Keratinocyte (primary cell): Measurements from ENCODE around the gene KCNK16. TPM values are rescaled to one million over a fixed set of nuclear protein-coding genes. Genes with fewer than 3 reads are reported as not detected.

Source experiments
- DNase-seq: peaks from one replicate; pipeline ENCODE4 v3.0.0-alpha.2; 2011; ENCODE audit warnings: low read depth, missing footprints, low spot score
- FAIRE-seq: peaks from 2 replicates; lab custom pipeline; 2011; peaks lifted over from hg19 to GRCh38; lab: Jason Lieb, UNC
- H2AFZ ChIP-seq: 2 replicates; pipeline ENCODE4 v1.6.0; 2012; ENCODE audit warnings: low read length, control low read depth, inconsistent platforms; ENCODE audit not compliant: control insufficient read depth
- H3K27ac ChIP-seq: 2 replicates; pipeline ENCODE4 v1.5.1; 2011; ENCODE audit warnings: low read length; ENCODE audit not compliant: control insufficient read depth, insufficient read depth
- H3K27me3 ChIP-seq: 3 replicates; pipeline ENCODE4 v1.6.0; 2011; ENCODE audit warnings: low read length; ENCODE audit not compliant: control insufficient read depth, insufficient read depth; ENCODE audit errors: extremely low read depth
- H3K36me3 ChIP-seq, 2 experiments: 2 replicates in 1 of 2; 3 replicates in 1 of 2; pipeline ENCODE4 v1.5.1; 2011; ENCODE audit warnings: low read length in 2 of 2, mild to moderate bottlenecking in 1 of 2; ENCODE audit not compliant: control insufficient read depth in 2 of 2, insufficient read depth in 2 of 2; ENCODE audit errors: extremely low read depth in 1 of 2
- H3K4me1 ChIP-seq: 3 replicates; pipeline ENCODE4 v1.5.1; 2011; ENCODE audit warnings: low read length; ENCODE audit not compliant: control insufficient read depth, insufficient read depth; ENCODE audit errors: extremely low read depth
- H3K4me2 ChIP-seq: 3 replicates; pipeline ENCODE4 v1.6.0; 2011; ENCODE audit warnings: low read depth, low read length; ENCODE audit not compliant: control insufficient read depth, insufficient read depth; ENCODE audit errors: extremely low read depth
- H3K4me3 ChIP-seq, 3 experiments: fragments of 200-600 bp in 1 of 3; sonication (generic) in 1 of 3; 2 replicates in 2 of 3; 3 replicates in 1 of 3; pipeline ENCODE4 v1.5.1; 2011 to 2016; ENCODE audit warnings: low read length in 3 of 3, mild to moderate bottlenecking in 3 of 3, control low read depth in 2 of 3, inconsistent platforms in 1 of 3, low read depth in 1 of 3, mixed read lengths in 1 of 3, mixed run types in 1 of 3, moderate library complexity in 1 of 3; ENCODE audit not compliant: control insufficient read depth in 2 of 3, insufficient read depth in 2 of 3; ENCODE audit errors: extremely low read depth in 1 of 3
- H3K79me2 ChIP-seq: 2 replicates; pipeline ENCODE4 v1.6.0; 2012; ENCODE audit warnings: low read length; ENCODE audit not compliant: control insufficient read depth, insufficient read depth
- H3K9ac ChIP-seq: 3 replicates; pipeline ENCODE4 v1.6.0; 2011; ENCODE audit warnings: low read length; ENCODE audit not compliant: control insufficient read depth, insufficient read depth; ENCODE audit errors: extremely low read depth
- H3K9me1 ChIP-seq: 3 replicates; pipeline ENCODE4 v1.6.0; 2011; ENCODE audit warnings: low read length; ENCODE audit not compliant: control insufficient read depth, insufficient read depth; ENCODE audit errors: extremely low read depth
- H3K9me3 ChIP-seq: 2 replicates; pipeline ENCODE4 v1.5.1; 2012; ENCODE audit warnings: low read depth, low read length; ENCODE audit not compliant: control insufficient read depth
- H4K20me1 ChIP-seq: 3 replicates; pipeline ENCODE4 v1.6.0; 2011; ENCODE audit warnings: low read length; ENCODE audit not compliant: control insufficient read depth, insufficient read depth; ENCODE audit errors: extremely low read depth
- EZH2 ChIP-seq: IDR thresholded peaks from one replicate; pipeline ENCODE4 v1.6.1; 2012; ENCODE audit warnings: inconsistent platforms, mild to moderate bottlenecking, low read length, moderate library complexity
- dilution Hi-C: fragments of 300-500 bp; cut with MboI; formaldehyde crosslinking; loops from one replicate; pipeline ENCODE4 v1.7.0; 2020; ENCODE audit warnings: low sequenced_read_pairs; ENCODE audit not compliant: extremely low pct_ligation_motif_present
- polyA plus RNA-seq, 5 experiments: library from polyadenylated mRNA; depleted of rRNA in 3 of 5; stranded (reverse) in 3 of 5; stranded (forward) in 1 of 5; unstranded in 1 of 5; fragments of >200 nt; gene quantifications; 1 replicate in 1 of 5; 2 replicates in 3 of 5; 3 replicates in 1 of 5; pipeline versions ENCODE4 v1.2.1 to v1.2.3, GENCODE V29; 2011 to 2012; ENCODE audit warnings: missing spikeins in 2 of 5, low read depth in 1 of 5, low replicate concordance in 1 of 5
- TF ChIP-seq, protein P1 (sequence below), 3 experiments: IDR thresholded peaks in 1 of 3; conservative IDR thresholded peaks in 1 of 3; optimal IDR thresholded peaks in 1 of 3; 2 replicates in 2 of 3; 3 replicates in 1 of 3; pipeline versions ENCODE3 to v1.5.1; 2011; ENCODE audit warnings: low read length in 3 of 3, mild to moderate bottlenecking in 3 of 3, moderate library complexity in 2 of 3, control low read depth in 1 of 3, inconsistent platforms in 1 of 3; ENCODE audit not compliant: insufficient read depth in 2 of 3; ENCODE audit errors: extremely low read depth in 1 of 3

Gene KCNK16
- polyA plus RNA-seq, 1 donor (not counting 4 experiments of a cell fraction or from before 2014, with no cell fraction given): not detected

DNA sequence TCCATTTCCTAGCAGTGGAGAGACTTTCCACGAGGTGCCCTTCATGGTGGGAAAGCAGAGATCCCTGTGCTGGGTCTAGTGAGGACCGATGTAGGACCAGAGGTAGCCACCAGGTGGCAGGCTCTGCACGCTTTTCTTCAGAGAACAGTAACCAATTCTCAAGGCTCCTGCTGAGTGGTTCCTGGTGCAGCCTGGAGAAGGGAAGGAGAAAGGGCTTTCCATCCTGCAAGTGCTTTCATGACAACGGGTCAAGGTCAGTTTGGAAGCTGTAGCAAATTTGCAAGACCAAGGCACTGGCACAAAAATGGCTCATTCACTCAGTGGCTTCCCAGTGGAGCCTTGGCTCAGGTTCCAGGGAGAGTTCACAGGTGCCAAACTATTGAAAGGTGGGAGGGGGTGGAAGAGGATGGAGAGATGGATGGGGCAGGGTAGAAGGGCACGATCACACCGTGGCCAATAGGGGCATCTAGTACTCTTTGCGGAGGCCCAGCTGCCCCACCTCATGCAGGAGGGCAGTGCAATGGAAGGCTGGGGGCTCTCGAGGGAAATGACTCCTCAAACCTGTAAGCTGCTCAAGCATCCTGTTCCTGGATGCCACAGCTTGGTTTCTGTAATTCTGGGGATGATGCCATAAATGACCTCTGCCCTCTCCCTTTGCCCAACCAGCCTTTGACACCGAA, 25.5 kb upstream of the KCNK16 start:
- Histone ChIP-seq H3K4me2 (no peak overlapping the region), H3K79me2 (no peaks in the 10 kb centered on the region), H3K27me3 (no peaks in the 10 kb centered on the region), H2AFZ (no peak overlapping the region), H3K4me3 (no peak overlapping the region), H3K9ac (no peak overlapping the region), H3K4me1 (no peaks in the 10 kb centered on the region), H3K36me3 (no peaks in the 10 kb centered on the region), H4K20me1 (no peaks in the 10 kb centered on the region), H3K9me1 (no peaks in the 10 kb centered on the region), H3K9me3 (no peaks in the 10 kb centered on the region), H3K27ac (no peak overlapping the region)
- FAIRE-seq: peak; percentile 80
- dilution Hi-C loops: no loop called here
- TF ChIP-seq, protein P1, sequence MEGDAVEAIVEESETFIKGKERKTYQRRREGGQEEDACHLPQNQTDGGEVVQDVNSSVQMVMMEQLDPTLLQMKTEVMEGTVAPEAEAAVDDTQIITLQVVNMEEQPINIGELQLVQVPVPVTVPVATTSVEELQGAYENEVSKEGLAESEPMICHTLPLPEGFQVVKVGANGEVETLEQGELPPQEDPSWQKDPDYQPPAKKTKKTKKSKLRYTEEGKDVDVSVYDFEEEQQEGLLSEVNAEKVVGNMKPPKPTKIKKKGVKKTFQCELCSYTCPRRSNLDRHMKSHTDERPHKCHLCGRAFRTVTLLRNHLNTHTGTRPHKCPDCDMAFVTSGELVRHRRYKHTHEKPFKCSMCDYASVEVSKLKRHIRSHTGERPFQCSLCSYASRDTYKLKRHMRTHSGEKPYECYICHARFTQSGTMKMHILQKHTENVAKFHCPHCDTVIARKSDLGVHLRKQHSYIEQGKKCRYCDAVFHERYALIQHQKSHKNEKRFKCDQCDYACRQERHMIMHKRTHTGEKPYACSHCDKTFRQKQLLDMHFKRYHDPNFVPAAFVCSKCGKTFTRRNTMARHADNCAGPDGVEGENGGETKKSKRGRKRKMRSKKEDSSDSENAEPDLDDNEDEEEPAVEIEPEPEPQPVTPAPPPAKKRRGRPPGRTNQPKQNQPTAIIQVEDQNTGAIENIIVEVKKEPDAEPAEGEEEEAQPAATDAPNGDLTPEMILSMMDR (optimal IDR thresholded peaks at IDR 0.05 in 1 of 3, IDR thresholded peaks at IDR 0.05 in 1 of 3, conservative IDR thresholded peaks at IDR 0.05 in 1 of 3; ENCODE audit: extremely low read depth in 1 of 3, insufficient read depth in 2 of 3, low read length in 3 of 3): peak; percentile 82 to 93 (median 90)
- TF ChIP-seq EZH2: no peak
- DNase-seq: no peak

- Histone ChIP-seq H3K9ac (no peak overlapping the region), H3K27ac (no peak overlapping the region), H3K36me3 (no peaks in the 10 kb centered on the region), H3K79me2 (no peaks in the 10 kb centered on the region), H2AFZ (no peak overlapping the region), H3K4me3 (no peak overlapping the region), H3K9me3 (no peaks in the 10 kb centered on the region), H3K4me2 (no peak overlapping the region), H4K20me1 (no peaks in the 10 kb centered on the region), H3K27me3 (no peaks in the 10 kb centered on the region), H3K4me1 (no peaks in the 10 kb centered on the region), H3K9me1 (no peaks in the 10 kb centered on the region)
- DNase-seq (no peak), FAIRE-seq (no peak)
- TF ChIP-seq EZH2: no peak
- TF ChIP-seq, protein P1 (optimal IDR thresholded peaks at IDR 0.05 in 1 of 3, IDR thresholded peaks at IDR 0.05 in 1 of 3, conservative IDR thresholded peaks at IDR 0.05 in 1 of 3; ENCODE audit: extremely low read depth in 1 of 3, insufficient read depth in 2 of 3, low read length in 3 of 3): no peak
- dilution Hi-C loops: no loop called here
These were observed 24.7 kb upstream of the KCNK16 start for GRCh38 chr6:39347206-39347605.
